HEK293T (cell line): ENCODE measurements around the gene SCNM1.

Experiments
- CTCF ChIA-PET: fragments of 350-600 bp; formaldehyde crosslinking; extraction: SDS; loops from one replicate; lab custom pipeline; 2021; ENCODE audit warnings: antibody characterized with exemption, inconsistent platforms; lab: Yijun Ruan, JAX
- POLR2A ChIA-PET: fragments of 350-600 bp; formaldehyde crosslinking; extraction: SDS; loops from one replicate; lab custom pipeline; 2020; ENCODE audit warnings: antibody characterized with exemption, inconsistent platforms; lab: Yijun Ruan, JAX
- DNase-seq: peaks from one replicate; pipeline ENCODE4 v3.0.0; 2012; ENCODE audit warnings: mixed read lengths; ENCODE audit errors: extremely low spot score
- ARNT ChIP-seq: fragments of 450-650 bp; IDR thresholded peaks from 2 replicates; pipeline ENCODE4 v1.6.1; 2017; ENCODE audit warnings: mild to moderate bottlenecking
- BHLHE40 ChIP-seq: fragments of 450-650 bp; IDR thresholded peaks from 2 replicates; pipeline ENCODE4 v1.6.1; 2016; ENCODE audit warnings: mild to moderate bottlenecking, moderate library complexity, borderline replicate concordance
- CTBP1 ChIP-seq: fragments of 450-650 bp; IDR thresholded peaks from 2 replicates; pipeline ENCODE4 v1.6.1; 2016; ENCODE audit warnings: borderline replicate concordance
- ELF4 ChIP-seq: fragments of 450-650 bp; IDR thresholded peaks from 2 replicates; pipeline ENCODE4 v1.6.1; 2017; ENCODE audit warnings: antibody characterized with exemption
- FOXA1 ChIP-seq: fragments of 450-650 bp; IDR thresholded peaks from 2 replicates; pipeline ENCODE4 v1.6.1; 2016; ENCODE audit warnings: mild to moderate bottlenecking
- FOXK2 ChIP-seq: fragments of 450-650 bp; IDR thresholded peaks from 2 replicates; pipeline ENCODE4 v1.6.1; 2016; ENCODE audit warnings: mild to moderate bottlenecking
- FOXM1 ChIP-seq: fragments of 450-650 bp; IDR thresholded peaks from 2 replicates; pipeline ENCODE4 v1.6.1; 2017; ENCODE audit warnings: mild to moderate bottlenecking, borderline replicate concordance
- HDGF ChIP-seq: fragments of 450-650 bp; IDR thresholded peaks from 2 replicates; pipeline ENCODE4 v1.6.1; 2017; ENCODE audit warnings: antibody characterized with exemption, borderline replicate concordance
- L3MBTL2 ChIP-seq: fragments of 450-650 bp; conservative IDR thresholded peaks from 2 replicates; pipeline ENCODE4 v1.6.1; 2016; ENCODE audit warnings: mild to moderate bottlenecking
- LEF1 ChIP-seq: fragments of 450-650 bp; IDR thresholded peaks from 2 replicates; pipeline ENCODE4 v1.6.1; 2017; ENCODE audit warnings: mild to moderate bottlenecking, borderline replicate concordance
- NFRKB ChIP-seq: fragments of 450-650 bp; IDR thresholded peaks from 2 replicates; pipeline ENCODE4 v1.6.1; 2016; ENCODE audit warnings: mild to moderate bottlenecking, moderate library complexity
- PKNOX1 ChIP-seq: fragments of 450-650 bp; IDR thresholded peaks from 2 replicates; pipeline ENCODE4 v1.6.1; 2016
- SP1 ChIP-seq: fragments of 450-650 bp; IDR thresholded peaks from 2 replicates; pipeline ENCODE4 v1.6.1; 2017
- SUZ12 ChIP-seq: fragments of 450-650 bp; IDR thresholded peaks from 2 replicates; pipeline ENCODE4 v1.6.1; 2016; ENCODE audit warnings: mild to moderate bottlenecking
- TARDBP ChIP-seq: fragments of 450-650 bp; IDR thresholded peaks from 2 replicates; pipeline ENCODE4 v1.6.1; 2016
- ZNF384 ChIP-seq: fragments of 450-650 bp; IDR thresholded peaks from 2 replicates; pipeline ENCODE4 v1.6.1; 2016

SCNM1 gene

DNA sequence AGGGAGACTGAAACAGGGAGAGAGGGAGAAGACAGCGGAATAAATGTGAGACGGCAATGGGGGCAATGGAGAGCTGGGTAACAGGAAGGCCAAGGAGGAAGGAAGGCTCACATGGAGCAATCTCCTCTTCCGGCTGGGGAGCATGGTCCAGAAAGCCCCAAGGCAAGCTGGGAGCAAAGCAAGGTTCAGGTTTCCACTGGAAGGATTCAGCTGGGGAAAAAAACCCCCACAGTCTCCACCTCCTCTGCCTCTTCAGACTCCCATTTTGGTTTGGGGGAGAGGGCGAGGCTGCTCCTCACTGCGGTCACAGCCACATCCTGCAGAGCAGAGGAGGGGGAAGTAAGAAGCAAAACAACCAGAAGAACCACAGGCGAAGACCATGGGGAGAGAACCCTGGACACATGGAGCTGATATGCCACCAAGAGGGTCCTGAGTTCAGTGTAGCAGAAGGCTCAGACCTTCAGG lies 8.8 kb upstream of the SCNM1 start:
- TF ChIP-seq NFRKB (no peak), SUZ12 (no peak), HDGF (no peak), PKNOX1 (no peak), CTBP1 (no peak), L3MBTL2 (no peak), FOXK2 (no peak), ELF4 (no peak), BHLHE40 (no peak), ARNT (no peak), ZNF384 (no peak), SP1 (no peak), FOXA1 (no peak), TARDBP (no peak)
- ChIA-PET CTCF (interaction anchor here (0.9 to 3.7 kb wide), 5 partner anchors 12 to 151 kb away, joined by 3 to 51 read pairs (median 4); partner anchors contain the start of gene MINDY1), POLR2A (interaction anchor here (0.7 to 1.9 kb wide), 6 partner anchors 8 to 125 kb away, joined by 3 to 7 read pairs (median 4); partner anchors contain the start of genes LYSMD1, VPS72 and ZNF687)
- DNase-seq = no peak

DNA sequence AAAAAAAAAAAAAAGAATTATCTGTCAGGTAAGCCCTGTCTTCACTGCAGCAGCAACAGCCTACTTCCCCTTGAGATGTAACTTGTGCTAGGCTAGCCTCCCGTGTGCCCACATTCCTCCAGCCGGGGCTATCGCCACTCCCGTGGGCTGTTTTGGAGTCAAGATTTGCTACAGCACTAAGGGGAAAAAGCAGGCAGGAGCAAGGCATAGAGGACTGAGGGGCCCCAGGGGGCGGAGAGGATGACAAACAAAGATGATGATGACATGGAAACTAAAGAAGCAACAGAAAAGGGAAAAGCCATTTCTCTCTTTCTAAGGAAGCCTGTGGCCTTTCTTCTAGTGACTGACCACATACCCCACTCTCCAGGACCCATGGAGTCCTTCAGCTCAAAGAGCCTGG lies 7.6 kb upstream of the SCNM1 start:
- ChIA-PET POLR2A (interaction anchor here (1.2 kb wide), 1 partner anchor 40 kb away, joined by 3 read pairs; no protein-coding TSS in a partner anchor), CTCF (interaction anchor here (0.5 to 3.7 kb wide), 2 partner anchors 58 to 66 kb away, joined by 4 to 51 read pairs; no protein-coding TSS in a partner anchor)
- TF ChIP-seq ELF4 (no peak), CTBP1 (no peak), SUZ12 (no peak), HDGF (no peak), LEF1 (no peak), FOXM1 (no peak), NFRKB (no peak), FOXK2 (no peak), FOXA1 (no peak), ARNT (no peak), BHLHE40 (no peak), TARDBP (no peak), SP1 (no peak), L3MBTL2 (no peak), PKNOX1 (no peak), ZNF384 (no peak)
- DNase-seq = no peak

DNA sequence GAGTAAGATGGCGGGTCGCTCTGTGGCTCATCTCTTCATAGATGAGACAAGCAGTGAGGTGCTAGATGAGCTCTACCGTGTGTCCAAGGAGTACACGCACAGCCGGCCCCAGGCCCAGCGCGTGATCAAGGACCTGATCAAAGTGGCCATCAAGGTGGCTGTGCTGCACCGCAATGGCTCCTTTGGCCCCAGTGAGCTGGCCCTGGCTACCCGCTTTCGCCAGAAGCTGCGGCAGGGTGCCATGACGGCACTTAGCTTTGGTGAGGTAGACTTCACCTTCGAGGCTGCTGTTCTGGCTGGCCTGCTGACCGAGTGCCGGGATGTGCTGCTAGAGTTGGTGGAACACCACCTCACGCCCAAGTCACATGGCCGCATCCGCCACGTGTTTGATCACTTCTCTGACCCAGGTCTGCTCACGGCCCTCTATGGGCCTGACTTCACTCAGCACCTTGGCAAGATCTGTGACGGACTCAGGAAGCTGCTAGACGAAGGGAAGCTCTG lies 7.1 kb upstream of the SCNM1 start:
- CTCF ChIA-PET = interaction anchor here (0.5 to 1.1 kb wide), 2 partner anchors 59 to 67 kb away, joined by 3 to 4 read pairs; no protein-coding TSS in a partner anchor
- DNase-seq = no peak
- TF ChIP-seq FOXK2 = no peak
- TF ChIP-seq FOXM1 = no peak
- no peak for TF ChIP-seq ZNF384
- no peak for TF ChIP-seq L3MBTL2
- no peak for TF ChIP-seq FOXA1
- TF ChIP-seq ARNT = no peak
- no peak for TF ChIP-seq SUZ12
- TF ChIP-seq CTBP1 = no peak
- TF ChIP-seq ELF4 = no peak
- no peak for TF ChIP-seq SP1
- no peak for TF ChIP-seq HDGF
- TF ChIP-seq TARDBP = no peak
- no peak for TF ChIP-seq BHLHE40
- TF ChIP-seq NFRKB = no peak
- no peak for TF ChIP-seq PKNOX1
- no peak for TF ChIP-seq LEF1
- POLR2A ChIA-PET = no interaction called here

- CTCF ChIA-PET = interaction anchor here (1.1 kb wide), 1 partner anchor 60 kb away, joined by 3 read pairs; no protein-coding TSS in a partner anchor
- no peak for DNase-seq
- TF ChIP-seq SUZ12 (no peak), CTBP1 (no peak), NFRKB (no peak), ELF4 (no peak), SP1 (no peak), BHLHE40 (no peak), L3MBTL2 (no peak), HDGF (no peak), PKNOX1 (no peak), TARDBP (no peak)
- POLR2A ChIA-PET = no interaction called here
These were observed 6.6 kb upstream of the SCNM1 start for GRCh38 chr1:151159373-151159772.

- no peak for DNase-seq
- ChIA-PET CTCF (interaction anchor here (2.0 kb wide), 1 partner anchor 65 kb away, joined by 8 read pairs; no protein-coding TSS in a partner anchor), POLR2A (interaction anchor here (0.7 to 2.2 kb wide), 11 partner anchors 8 to 158 kb away, joined by 3 to 17 read pairs (median 4); partner anchors contain the start of genes MINDY1, TMOD4, TNFAIP8L2 and VPS72)
- 0 out of 2 replicates have a peak, but pooled peaks have one; percentile 11 for TF ChIP-seq HDGF
- TF ChIP-seq FOXA1 = no peak
- TF ChIP-seq ELF4 = no peak
These were observed 1.1 kb upstream of the SCNM1 start for GRCh38 chr1:151164732-151165280.
